Hepatocyte (in vitro differentiated cells): ENCODE data around the gene SYNGAP1. TPM values are rescaled to one million over a fixed set of nuclear protein-coding genes. Genes with fewer than 3 reads are reported as not detected.

Experiments
- DNase-seq: peaks from one replicate; pipeline ENCODE4 v3.0.0-alpha.2; 2016; ENCODE audit warnings: low spot score
- H2AFZ ChIP-seq: fragments of 200-600 bp; sonication (generic); 2 replicates; pipeline ENCODE4 v1.6.0; 2016; ENCODE audit warnings: antibody characterized with exemption, mild to moderate bottlenecking
- H3K27ac ChIP-seq: fragments of 200-600 bp; sonication (generic); 2 replicates; pipeline ENCODE4 v1.5.1; 2016; ENCODE audit warnings: mild to moderate bottlenecking
- H3K27me3 ChIP-seq: fragments of 200-600 bp; sonication (generic); 2 replicates; pipeline ENCODE4 v1.6.1; 2016
- H3K36me3 ChIP-seq: fragments of 200-600 bp; sonication (generic); replicated peaks from 2 replicates; pipeline ENCODE4 v1.5.1; 2016; ENCODE audit warnings: low read depth; ENCODE audit not compliant: insufficient read depth
- H3K4me1 ChIP-seq: fragments of 200-600 bp; sonication (generic); 2 replicates; pipeline ENCODE4 v1.5.1; 2016; ENCODE audit warnings: mild to moderate bottlenecking, moderate library complexity; ENCODE audit not compliant: insufficient read depth
- H3K4me2 ChIP-seq: fragments of 200-600 bp; sonication (generic); 2 replicates; pipeline ENCODE4 v1.6.0; 2016
- H3K4me3 ChIP-seq: fragments of 200-600 bp; sonication (generic); 2 replicates; pipeline ENCODE4 v1.5.1; 2016; ENCODE audit warnings: mild to moderate bottlenecking
- H3K79me2 ChIP-seq: fragments of 200-600 bp; sonication (generic); 2 replicates; pipeline ENCODE4 v1.6.0; 2017; ENCODE audit warnings: mild to moderate bottlenecking
- H3K9me2 ChIP-seq: fragments of 200-600 bp; sonication (generic); replicated peaks from 2 replicates; pipeline ENCODE4 v1.6.0; 2017; ENCODE audit warnings: mild to moderate bottlenecking; ENCODE audit not compliant: insufficient read depth
- H3K9me3 ChIP-seq: fragments of 200-600 bp; sonication (generic); 2 replicates; pipeline ENCODE4 v1.5.1; 2016; ENCODE audit warnings: low read depth, mild to moderate bottlenecking
- H4K20me1 ChIP-seq: fragments of 200-600 bp; sonication (generic); 2 replicates; pipeline ENCODE4 v1.6.0; 2016; ENCODE audit warnings: mild to moderate bottlenecking; ENCODE audit not compliant: insufficient read depth, poor library complexity, severe bottlenecking
- CTCF ChIP-seq: fragments of 200-600 bp; sonication (generic); IDR thresholded peaks from 2 replicates; pipeline ENCODE4 v1.5.1; 2016; ENCODE audit warnings: antibody characterized with exemption, mild to moderate bottlenecking; ENCODE audit not compliant: poor library complexity
- EZH2 ChIP-seq: fragments of 200-600 bp; sonication (generic); IDR thresholded peaks from 2 replicates; pipeline ENCODE4 v1.6.1; 2016; ENCODE audit warnings: antibody characterized with exemption, mild to moderate bottlenecking, borderline replicate concordance
- EZH2phosphoT487 ChIP-seq: fragments of 200-600 bp; sonication (generic); IDR thresholded peaks from one replicate; pipeline ENCODE4 v1.6.1; 2018; ENCODE audit warnings: antibody characterized with exemption, mild to moderate bottlenecking, low read depth, moderate library complexity; ENCODE audit not compliant: unreplicated experiment, severe bottlenecking
- WGBS: methylation state at CpG from one replicate; pipeline ENCODE4 v1.1.6; 2016; ENCODE audit warnings: low lambda C conversion rate; ENCODE audit errors: missing lambda C conversion rate; 5-methylcytosine and 5-hydroxymethylcytosine counted together
- polyA plus RNA-seq: library from polyadenylated mRNA; unstranded; fragments of >200 nt; fragmentation: Nextera tagmentation; extraction: Ambion mirVana; gene quantifications from 2 replicates; pipeline ENCODE4 v1.2.1, GENCODE V29; 2016
- total RNA-seq: library from RNA; depleted of rRNA; stranded (reverse); fragments of >200 nt; gene quantifications from 2 replicates; pipeline ENCODE4 v1.2.3, GENCODE V29; 2014

Gene SYNGAP1
- total and polyA plus RNA-seq, 2 experiments from 2014 or later = 5.7 to 6.6 TPM

DNA sequence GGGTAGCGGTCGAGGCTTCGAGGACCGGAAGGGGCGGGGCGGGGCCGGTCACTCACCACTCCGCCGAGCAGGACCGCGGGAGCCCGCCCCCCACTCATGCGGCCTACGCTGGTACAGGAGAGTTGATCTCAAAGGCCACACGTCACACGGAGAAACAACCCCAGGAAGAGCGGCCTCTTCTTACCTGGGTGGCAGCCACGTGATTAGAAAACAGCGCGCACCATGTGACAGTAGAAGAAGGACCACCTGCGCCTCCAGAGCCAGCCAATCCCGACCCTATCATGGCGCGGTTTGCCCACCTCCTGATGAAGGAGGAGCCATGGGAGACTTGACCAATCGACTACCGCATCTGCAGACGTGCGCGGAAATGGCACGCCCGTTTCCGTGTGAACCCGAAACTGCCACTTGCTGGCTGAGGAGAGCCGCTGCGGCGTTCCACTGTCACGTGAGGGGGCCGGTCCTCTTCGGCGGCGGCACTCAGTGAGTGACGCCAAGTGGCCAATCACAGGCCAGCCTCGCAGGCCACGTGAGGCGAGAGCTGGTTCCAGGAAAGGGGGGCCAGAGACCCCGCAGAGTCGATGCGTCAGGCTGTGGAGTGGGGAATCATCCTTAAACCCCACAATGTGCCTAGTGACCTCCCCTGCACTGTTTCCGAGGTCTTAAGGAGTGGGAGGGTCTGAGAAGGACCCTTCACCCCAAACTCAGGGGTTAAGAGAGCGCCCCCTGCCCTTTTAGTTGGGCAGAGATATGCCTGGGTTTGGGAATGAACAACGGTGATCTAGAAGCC, 1.8 kb upstream of the SYNGAP1 start, which contains the start of gene CUTA:
Gene CUTA, minus strand, starts transcription at position 205 of the 787 bp plus-strand sequence. Its CDS starts 107 bp downstream, at position 98.
- Histone ChIP-seq H3K27ac (peak within 1 kb of the TSS; percentile 96), H3K4me1 (peaks cover 25% of the 10 kb centered on the region), H3K4me3 (peak within 1 kb of the TSS; percentile 92), H3K27me3 (no peaks in the 10 kb centered on the region), H2AFZ (peak within 1 kb of the TSS; percentile 16), H3K4me2 (peak within 1 kb of the TSS; percentile 82), H3K79me2 (peaks cover 42% of the 10 kb centered on the region), H3K36me3 (no peaks in the 10 kb centered on the region), H3K9me3 (no peaks in the 10 kb centered on the region), H3K9me2 (no peaks in the 10 kb centered on the region), H4K20me1 (peaks cover 3% of the 10 kb centered on the region)
- DNase-seq = peak; percentile 100
- under 1% methylated on average over 47 of the region's 51 CpGs for WGBS
- peak; percentile 46 for TF ChIP-seq CTCF
- TF ChIP-seq EZH2phosphoT487 = no peak

- Histone ChIP-seq H3K27me3 (no peaks in the 10 kb centered on the region), H3K27ac (peak overlapping the region; percentile 96), H3K36me3 (no peaks in the 10 kb centered on the region), H2AFZ (peak overlapping the region; percentile 9), H3K9me2 (no peaks in the 10 kb centered on the region), H4K20me1 (peaks cover 3% of the 10 kb centered on the region), H3K9me3 (no peaks in the 10 kb centered on the region), H3K4me1 (peaks cover 25% of the 10 kb centered on the region), H3K79me2 (peaks cover 48% of the 10 kb centered on the region), H3K4me2 (peak overlapping the region; percentile 75), H3K4me3 (peak overlapping the region; percentile 1)
- TF ChIP-seq EZH2 (no peak), CTCF (no peak), EZH2phosphoT487 (no peak)
- WGBS = 29% methylated on average over 8 of the region's 8 CpGs
- DNase-seq = no peak
Measured at GRCh38 chr6:33418690-33419291, 1.1 kb upstream of the SYNGAP1 start.

- DNase-seq = no peak
- H4K20me1 ChIP-seq = peaks cover 3% of the 10 kb centered on the region
- peak overlapping the region; percentile 17 for H3K4me3 ChIP-seq
- H2AFZ ChIP-seq = no peak overlapping the region
- H3K9me3 ChIP-seq = no peaks in the 10 kb centered on the region
- TF ChIP-seq CTCF (no peak), EZH2phosphoT487 (no peak), EZH2 (no peak)
- H3K36me3 ChIP-seq = no peaks in the 10 kb centered on the region
- H3K27ac ChIP-seq = peak overlapping the region; percentile 96
- 39% methylated on average over 4 of the region's 6 CpGs for WGBS
- H3K4me2 ChIP-seq = peak overlapping the region; percentile 75
- peaks cover 35% of the 10 kb centered on the region for H3K4me1 ChIP-seq
- no peaks in the 10 kb centered on the region for H3K27me3 ChIP-seq
- H3K9me2 ChIP-seq = no peaks in the 10 kb centered on the region
- peaks cover 44% of the 10 kb centered on the region for H3K79me2 ChIP-seq
Measured at GRCh38 chr6:33420491-33421343, 852 bp downstream of the SYNGAP1 start.
